ENCODE measurements around the gene JKAMP. TPM values are rescaled to one million over a fixed set of nuclear protein-coding genes. Genes with fewer than 3 reads are reported as not detected.

The JKAMP gene
- total and polyA plus RNA-seq, 4 donors = 19.7 to 65.1 (median 32.5) TPM

GRCh38 chr14:59537476-59537875 is 53.2 kb downstream of the JKAMP start:
- DNase-seq (ENCODE audit: low spot score) = no peak
- no peak overlapping the region for H3K27ac ChIP-seq (ENCODE audit: low read depth in 1 of 2, low read length in 2 of 2)
- no peak for TF ChIP-seq ATF3 (IDR thresholded peaks at IDR 0.05)
- no peaks in the 10 kb centered on the region for H3K4me1 ChIP-seq (ENCODE audit: control insufficient read depth in 4 of 4, insufficient read depth in 4 of 4, low read length in 3 of 4)
- 92% methylated on average over 1 of the region's 1 CpG for WGBS
- H3K9ac ChIP-seq (ENCODE audit: low read depth in 1 of 2, low read length in 2 of 2) = no peak overlapping the region
- no peak overlapping the region for H3K4me3 ChIP-seq (ENCODE audit: low read depth in 1 of 3, low read length in 3 of 3)
- H3K9me3 ChIP-seq (ENCODE audit: control insufficient read depth in 4 of 4, low read length in 3 of 4) = no peaks in the 10 kb centered on the region
- H3K27me3 ChIP-seq (ENCODE audit: control insufficient read depth in 4 of 4, insufficient read depth in 4 of 4, low read length in 3 of 4) = no peaks in the 10 kb centered on the region
- no peaks in the 10 kb centered on the region for H3K36me3 ChIP-seq (ENCODE audit: control insufficient read depth in 4 of 4, insufficient read depth in 3 of 4, low read depth in 1 of 4, low read length in 3 of 4)

GRCh38 chr14:59538936-59539335 is 54.6 kb downstream of the JKAMP start:
- TF ChIP-seq HNF4A (conservative IDR thresholded peaks at IDR 0.05) = no peak
- no peak for TF ChIP-seq RAD21 (IDR thresholded peaks at IDR 0.05)
- no peak for TF ChIP-seq GABPA (IDR thresholded peaks at IDR 0.05 in 1 of 2, conservative IDR thresholded peaks at IDR 0.05 in 1 of 2)
- TF ChIP-seq YY1 (IDR thresholded peaks at IDR 0.05) = no peak
- TF ChIP-seq SP1 (IDR thresholded peaks at IDR 0.05) = no peak
- no peak for TF ChIP-seq REST (IDR thresholded peaks at IDR 0.05)
- no peak for TF ChIP-seq CTCF (IDR thresholded peaks at IDR 0.05; ENCODE audit: low read depth, low read length, missing input control)
- TF ChIP-seq TAF1 (conservative IDR thresholded peaks at IDR 0.05) = no peak
- Histone ChIP-seq H3K9ac (ENCODE audit: low read depth in 1 of 2, low read length in 2 of 2) (no peak overlapping the region), H3K4me3 (ENCODE audit: low read depth in 1 of 3, low read length in 3 of 3) (no peak overlapping the region), H3K9me3 (ENCODE audit: control insufficient read depth in 4 of 4, low read length in 3 of 4) (no peaks in the 10 kb centered on the region), H3K27ac (ENCODE audit: low read depth in 1 of 2, low read length in 2 of 2) (no peak overlapping the region), H3K27me3 (ENCODE audit: control insufficient read depth in 4 of 4, insufficient read depth in 4 of 4, low read length in 3 of 4) (no peaks in the 10 kb centered on the region), H3K36me3 (ENCODE audit: control insufficient read depth in 4 of 4, insufficient read depth in 3 of 4, low read depth in 1 of 4, low read length in 3 of 4) (no peaks in the 10 kb centered on the region), H3K4me1 (ENCODE audit: control insufficient read depth in 4 of 4, insufficient read depth in 4 of 4, low read length in 3 of 4) (no peaks in the 10 kb centered on the region)
- 88% methylated on average over 4 of the region's 4 CpGs for WGBS
- DNase-seq (ENCODE audit: low spot score) = no peak

GRCh38 chr14:59540852-59541251 is 56.5 kb downstream of the JKAMP start:
- Histone ChIP-seq H3K27ac (ENCODE audit: low read depth in 1 of 2, low read length in 2 of 2) (no peak overlapping the region), H3K9ac (ENCODE audit: low read depth in 1 of 2, low read length in 2 of 2) (no peak overlapping the region), H3K4me1 (ENCODE audit: control insufficient read depth in 4 of 4, insufficient read depth in 4 of 4, low read length in 3 of 4) (no peaks in the 10 kb centered on the region), H3K4me3 (ENCODE audit: low read depth in 1 of 3, low read length in 3 of 3) (no peak overlapping the region), H3K27me3 (ENCODE audit: control insufficient read depth in 4 of 4, insufficient read depth in 4 of 4, low read length in 3 of 4) (peaks cover 0 to 4% (median 0%) of the 10 kb centered on the region in 4 donors), H3K36me3 (ENCODE audit: control insufficient read depth in 4 of 4, insufficient read depth in 3 of 4, low read depth in 1 of 4, low read length in 3 of 4) (no peaks in the 10 kb centered on the region), H3K9me3 (ENCODE audit: control insufficient read depth in 4 of 4, low read length in 3 of 4) (no peaks in the 10 kb centered on the region)
- DNase-seq (ENCODE audit: low spot score) = no peak
- TF ChIP-seq ZBTB33 (IDR thresholded peaks at IDR 0.05) = no peak
- TF ChIP-seq RAD21 (IDR thresholded peaks at IDR 0.05) = no peak
- no peak for TF ChIP-seq EGR1 (IDR thresholded peaks at IDR 0.05; ENCODE audit: low read depth in 2 of 2)
- WGBS = 36% methylated on average over 1 of the region's 1 CpG
